ENCODE results near the gene PRDM13.

PRDM13 gene

GRCh38 chr6:99660206-99660605, 53.6 kb downstream of the PRDM13 start:
- Histone ChIP-seq H3K27ac (ENCODE audit: poor library complexity, severe bottlenecking) (no peak overlapping the region), H3K36me3 (ENCODE audit: low read depth) (no peaks in the 10 kb centered on the region), H3K27me3 (ENCODE audit: insufficient read depth, poor library complexity, severe bottlenecking) (peaks cover 2% of the 10 kb centered on the region), H3K4me1 (ENCODE audit: insufficient read depth, poor library complexity, severe bottlenecking) (no peaks in the 10 kb centered on the region), H3K4me3 (ENCODE audit: severe bottlenecking) (no peak overlapping the region), H3K9me3 (ENCODE audit: severe bottlenecking) (no peaks in the 10 kb centered on the region)
- DNase-seq (ENCODE audit: low spot score) (no peak), ATAC-seq (ENCODE audit: low read depth) (no peak)
- TF ChIP-seq, protein P1, sequence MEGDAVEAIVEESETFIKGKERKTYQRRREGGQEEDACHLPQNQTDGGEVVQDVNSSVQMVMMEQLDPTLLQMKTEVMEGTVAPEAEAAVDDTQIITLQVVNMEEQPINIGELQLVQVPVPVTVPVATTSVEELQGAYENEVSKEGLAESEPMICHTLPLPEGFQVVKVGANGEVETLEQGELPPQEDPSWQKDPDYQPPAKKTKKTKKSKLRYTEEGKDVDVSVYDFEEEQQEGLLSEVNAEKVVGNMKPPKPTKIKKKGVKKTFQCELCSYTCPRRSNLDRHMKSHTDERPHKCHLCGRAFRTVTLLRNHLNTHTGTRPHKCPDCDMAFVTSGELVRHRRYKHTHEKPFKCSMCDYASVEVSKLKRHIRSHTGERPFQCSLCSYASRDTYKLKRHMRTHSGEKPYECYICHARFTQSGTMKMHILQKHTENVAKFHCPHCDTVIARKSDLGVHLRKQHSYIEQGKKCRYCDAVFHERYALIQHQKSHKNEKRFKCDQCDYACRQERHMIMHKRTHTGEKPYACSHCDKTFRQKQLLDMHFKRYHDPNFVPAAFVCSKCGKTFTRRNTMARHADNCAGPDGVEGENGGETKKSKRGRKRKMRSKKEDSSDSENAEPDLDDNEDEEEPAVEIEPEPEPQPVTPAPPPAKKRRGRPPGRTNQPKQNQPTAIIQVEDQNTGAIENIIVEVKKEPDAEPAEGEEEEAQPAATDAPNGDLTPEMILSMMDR (IDR thresholded peaks at IDR 0.05; ENCODE audit: poor library complexity, severe bottlenecking) = no peak

GRCh38 chr6:99661870-99662269, 55.2 kb downstream of the PRDM13 start:
- no peaks in the 10 kb centered on the region for H3K4me1 ChIP-seq (ENCODE audit: insufficient read depth, poor library complexity, severe bottlenecking)
- no peaks in the 10 kb centered on the region for H3K9me3 ChIP-seq (ENCODE audit: severe bottlenecking)
- TF ChIP-seq, protein P1 (IDR thresholded peaks at IDR 0.05; ENCODE audit: poor library complexity, severe bottlenecking) = no peak
- H3K27me3 ChIP-seq (ENCODE audit: insufficient read depth, poor library complexity, severe bottlenecking) = no peaks in the 10 kb centered on the region
- DNase-seq (ENCODE audit: low spot score) (no peak), ATAC-seq (ENCODE audit: low read depth) (no peak)
- no peak overlapping the region for H3K4me3 ChIP-seq (ENCODE audit: severe bottlenecking)
- no peak overlapping the region for H3K27ac ChIP-seq (ENCODE audit: poor library complexity, severe bottlenecking)
- no peaks in the 10 kb centered on the region for H3K36me3 ChIP-seq (ENCODE audit: low read depth)

DNA sequence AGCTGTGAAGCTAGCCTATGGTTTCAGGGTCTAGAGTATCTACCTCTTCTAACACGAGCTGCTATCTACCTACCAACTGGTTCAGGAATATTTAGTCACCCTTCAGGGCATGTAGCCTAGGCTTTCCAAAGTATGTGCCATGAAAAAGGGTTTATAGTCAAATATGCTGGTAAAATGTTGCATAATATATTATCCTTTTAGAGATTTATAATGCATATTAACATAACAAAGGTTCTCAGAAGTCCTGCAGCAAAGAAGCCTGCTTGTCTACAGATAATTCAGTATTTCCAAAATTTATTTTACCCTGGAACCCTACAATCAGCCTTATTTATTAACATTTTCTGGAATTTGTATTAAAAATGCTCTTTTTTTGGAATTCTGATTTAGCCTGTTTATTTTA, 56.0 kb downstream of the PRDM13 start:
- TF ChIP-seq, protein P1 (IDR thresholded peaks at IDR 0.05; ENCODE audit: poor library complexity, severe bottlenecking) = no peak
- Histone ChIP-seq H3K36me3 (ENCODE audit: low read depth) (no peaks in the 10 kb centered on the region), H3K27ac (ENCODE audit: poor library complexity, severe bottlenecking) (no peak overlapping the region), H3K4me3 (ENCODE audit: severe bottlenecking) (no peak overlapping the region), H3K9me3 (ENCODE audit: severe bottlenecking) (no peaks in the 10 kb centered on the region), H3K27me3 (ENCODE audit: insufficient read depth, poor library complexity, severe bottlenecking) (no peaks in the 10 kb centered on the region), H3K4me1 (ENCODE audit: insufficient read depth, poor library complexity, severe bottlenecking) (no peaks in the 10 kb centered on the region)
- no peak for DNase-seq (ENCODE audit: low spot score)
- ATAC-seq (ENCODE audit: low read depth) = no peak
